GM12874 (cell line): ENCODE data around the gene RACGAP1.

Experiments used
- TF ChIP-seq, protein P1 (sequence below): IDR thresholded peaks from 2 replicates; pipeline ENCODE4 v1.5.1; 2011; ENCODE audit warnings: low read depth, mild to moderate bottlenecking, control low read depth, low read length, moderate library complexity; ENCODE audit not compliant: insufficient read depth

RACGAP1 gene

DNA sequence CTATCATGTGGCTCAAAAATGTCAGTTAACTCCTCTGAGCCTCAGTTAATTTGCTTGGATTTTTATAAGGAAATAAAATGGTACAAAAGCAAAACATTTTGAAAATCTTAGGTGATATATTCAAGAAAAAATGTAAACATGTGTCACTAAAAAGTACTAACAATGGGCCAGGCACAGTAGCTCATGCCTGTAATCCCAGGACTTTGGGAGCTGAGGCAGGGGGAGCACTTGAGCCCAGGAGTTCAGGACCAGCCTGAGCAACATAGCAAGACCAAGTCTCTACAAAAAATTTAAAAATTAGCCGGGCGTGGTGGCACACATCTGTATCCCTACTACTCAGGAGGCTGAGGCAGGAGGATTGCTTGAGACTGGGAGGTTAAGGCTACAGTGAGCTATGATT, 26.8 kb downstream of the RACGAP1 start:
- TF ChIP-seq, protein P1, sequence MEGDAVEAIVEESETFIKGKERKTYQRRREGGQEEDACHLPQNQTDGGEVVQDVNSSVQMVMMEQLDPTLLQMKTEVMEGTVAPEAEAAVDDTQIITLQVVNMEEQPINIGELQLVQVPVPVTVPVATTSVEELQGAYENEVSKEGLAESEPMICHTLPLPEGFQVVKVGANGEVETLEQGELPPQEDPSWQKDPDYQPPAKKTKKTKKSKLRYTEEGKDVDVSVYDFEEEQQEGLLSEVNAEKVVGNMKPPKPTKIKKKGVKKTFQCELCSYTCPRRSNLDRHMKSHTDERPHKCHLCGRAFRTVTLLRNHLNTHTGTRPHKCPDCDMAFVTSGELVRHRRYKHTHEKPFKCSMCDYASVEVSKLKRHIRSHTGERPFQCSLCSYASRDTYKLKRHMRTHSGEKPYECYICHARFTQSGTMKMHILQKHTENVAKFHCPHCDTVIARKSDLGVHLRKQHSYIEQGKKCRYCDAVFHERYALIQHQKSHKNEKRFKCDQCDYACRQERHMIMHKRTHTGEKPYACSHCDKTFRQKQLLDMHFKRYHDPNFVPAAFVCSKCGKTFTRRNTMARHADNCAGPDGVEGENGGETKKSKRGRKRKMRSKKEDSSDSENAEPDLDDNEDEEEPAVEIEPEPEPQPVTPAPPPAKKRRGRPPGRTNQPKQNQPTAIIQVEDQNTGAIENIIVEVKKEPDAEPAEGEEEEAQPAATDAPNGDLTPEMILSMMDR: no peak

DNA sequence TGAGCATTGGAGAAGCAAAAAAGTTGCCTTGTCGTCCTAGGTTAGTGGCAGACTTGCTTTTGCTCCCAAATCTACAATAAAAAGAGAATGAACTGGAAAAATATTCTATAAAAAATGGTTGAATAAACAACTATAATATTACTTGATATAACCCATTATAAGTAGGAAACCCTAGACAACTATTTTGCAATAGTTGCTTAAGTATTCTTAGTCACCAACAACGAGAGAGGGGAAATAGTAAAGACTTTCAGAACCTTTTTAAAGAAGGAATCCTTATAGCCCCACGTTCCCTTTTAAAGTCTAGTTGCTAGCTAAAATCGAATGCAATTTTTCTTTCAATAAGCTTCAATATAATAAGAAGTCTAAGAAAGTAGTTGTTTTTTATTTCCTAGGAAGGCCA, 35.0 kb downstream of the RACGAP1 start:
- TF ChIP-seq, protein P1: no peak

DNA sequence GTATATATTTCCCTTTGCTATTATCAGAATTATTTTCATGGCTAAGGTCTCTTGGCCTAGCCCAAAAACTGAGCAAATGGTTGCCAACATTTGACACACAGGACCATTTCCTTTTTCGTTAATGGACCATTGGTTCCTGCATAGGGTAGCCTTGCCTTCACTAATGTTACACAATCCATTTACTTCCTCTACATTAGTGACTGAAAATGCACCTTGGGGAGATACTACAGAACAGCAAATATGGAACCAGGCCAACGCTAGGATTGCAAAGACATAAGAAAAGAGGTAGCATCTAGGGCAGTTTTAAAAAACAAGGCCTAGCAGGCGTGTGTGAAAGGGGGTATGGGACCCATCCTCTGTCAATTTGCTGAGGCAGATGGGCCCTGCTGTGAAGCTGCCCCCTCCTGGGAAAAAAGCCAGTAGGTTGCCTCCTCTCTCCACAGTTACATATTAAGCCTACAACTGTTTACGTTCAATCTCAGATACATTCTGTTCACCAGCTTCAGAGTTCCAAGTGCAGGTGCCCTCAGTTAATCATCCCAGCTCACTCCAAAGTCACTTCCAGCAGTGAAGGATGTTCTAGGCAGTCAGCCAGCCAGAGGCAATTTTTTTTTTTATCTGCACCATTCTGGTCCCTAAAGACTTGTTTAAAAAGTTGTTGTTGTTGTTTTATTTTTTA, 37.5 kb downstream of the RACGAP1 start:
- TF ChIP-seq, protein P1: no peak

- TF ChIP-seq, protein P1: no peak
Observed at GRCh38 chr12:49985981-49986380, 39.3 kb downstream of the RACGAP1 start.

GRCh38 chr12:49984476-49985359, 40.6 kb downstream of the RACGAP1 start:
- TF ChIP-seq, protein P1: no peak

- TF ChIP-seq, protein P1: no peak
Observed at GRCh38 chr12:49983892-49984291, 41.4 kb downstream of the RACGAP1 start.

DNA sequence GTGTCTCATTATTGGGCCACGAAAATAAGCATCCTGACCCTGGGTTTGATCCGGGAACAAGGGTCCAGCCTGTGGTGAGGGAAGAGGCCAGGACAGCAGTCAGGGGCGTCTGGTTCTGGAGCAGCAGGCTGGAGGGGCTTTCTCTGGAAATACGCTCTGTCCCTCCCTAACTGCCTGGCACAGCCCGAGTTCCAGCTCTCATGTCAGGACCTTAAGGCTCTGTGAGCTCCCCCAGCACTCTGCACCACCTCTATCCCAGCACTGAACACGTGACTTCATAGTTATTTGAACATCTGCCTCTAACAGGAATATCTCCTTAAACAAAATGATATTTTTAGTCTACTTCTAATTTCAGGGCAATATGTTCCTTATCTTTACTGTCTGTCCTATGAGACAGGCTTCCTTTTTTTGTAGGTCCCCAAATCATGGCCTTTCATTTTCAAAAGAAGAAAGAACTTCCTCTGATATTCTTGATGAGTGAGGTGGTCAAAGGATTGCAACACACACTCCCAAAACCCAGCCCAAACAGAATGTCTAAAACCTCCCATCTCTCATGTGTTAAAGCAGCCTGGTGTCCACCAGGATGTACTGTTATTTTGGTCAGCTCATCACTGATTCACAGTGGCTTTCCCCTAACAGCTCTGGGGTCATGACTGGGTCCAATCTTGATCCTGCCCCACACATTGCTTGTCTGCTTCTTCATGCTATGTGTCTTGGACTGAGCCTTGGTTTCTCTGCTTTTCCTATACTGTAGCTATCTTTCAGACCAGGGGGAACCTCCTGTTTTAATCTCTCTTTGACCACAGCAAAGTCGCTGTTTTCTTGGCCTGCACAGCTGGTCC, 42.8 kb downstream of the RACGAP1 start:
- TF ChIP-seq, protein P1: no peak
